Panc1 (cell line): Measurements from ENCODE around the gene DOCK3. TPM values are rescaled to one million over a fixed set of nuclear protein-coding genes. Genes with fewer than 3 reads are reported as not detected.
"Not testable (repeated sequence)": the region's sequence is repeated elsewhere in the genome, so short reads cannot be mapped to it uniquely, and the experiment has no call there.

Experiments used
- ATAC-seq: fragments of 200-7000 bp; cut with Tn5 transposase; 2 replicates; pipeline ENCODE4 v1.9.1; 2020; ENCODE audit warnings: mild to moderate bottlenecking, moderate library complexity
- BruUV-seq: library from RNA; stranded (reverse); fragments of 400-500 nt; replicated peaks from 2 replicates; lab custom pipeline; 2021; lab: Mats Ljungman, UMichigan
- CTCF ChIA-PET: fragments of 300-600 bp; sonication (Branson Sonifier 250); formaldehyde crosslinking; loops from one replicate; lab custom pipeline; 2022; ENCODE audit warnings: antibody characterized with exemption; lab: Charles Lee
- POLR2A ChIA-PET: fragments of 300-600 bp; sonication (Branson Sonifier 250); formaldehyde crosslinking; loops from one replicate; lab custom pipeline; 2022; ENCODE audit warnings: antibody characterized with exemption; lab: Charles Lee
- DNase-seq: peaks from one replicate; pipeline ENCODE4 v3.0.0-alpha.2; 2010; ENCODE audit warnings: low read depth, low spot score
- H3K27ac ChIP-seq: 2 replicates; pipeline ENCODE4 v1.5.1; 2011; ENCODE audit warnings: mild to moderate bottlenecking, low read length, inconsistent platforms
- H3K27me3 ChIP-seq: fragments of 200-500 bp; sonication (Bioruptor generic); 2 replicates; pipeline ENCODE4 v1.6.0; 2014; ENCODE audit warnings: low read length, inconsistent platforms; ENCODE audit not compliant: control insufficient read depth, insufficient read depth
- H3K36me3 ChIP-seq: fragments of 200-500 bp; sonication (Bioruptor generic); 2 replicates; pipeline ENCODE4 v1.5.1; 2014; ENCODE audit warnings: inconsistent platforms, mild to moderate bottlenecking, low read length, moderate library complexity; ENCODE audit not compliant: control insufficient read depth, insufficient read depth
- H3K4me1 ChIP-seq: 2 replicates; pipeline ENCODE4 v1.5.1; 2011; ENCODE audit warnings: inconsistent platforms, mild to moderate bottlenecking, low read length, moderate library complexity; ENCODE audit not compliant: control insufficient read depth, insufficient read depth
- H3K4me3 ChIP-seq, 2 experiments: 2 replicates each; pipeline ENCODE4 v1.5.1; 2011 to 2012; ENCODE audit warnings: low read depth in 2 of 2, low read length in 2 of 2, mild to moderate bottlenecking in 2 of 2, inconsistent platforms in 1 of 2, moderate library complexity in 1 of 2
- H3K9me3 ChIP-seq: fragments of 200-500 bp; sonication (Bioruptor generic); 2 replicates; pipeline ENCODE4 v1.5.1; 2014; ENCODE audit warnings: low read depth, mild to moderate bottlenecking, inconsistent platforms, low read length, moderate library complexity; ENCODE audit not compliant: control insufficient read depth, insufficient read depth
- POLR2AphosphoS5 ChIP-seq: IDR thresholded peaks from 2 replicates; pipeline ENCODE4 v1.6.1; 2012; ENCODE audit warnings: mild to moderate bottlenecking, low read depth, low read length, moderate library complexity
- REST ChIP-seq, 2 experiments: IDR thresholded peaks; 2 replicates each; pipeline ENCODE4 v1.6.1; 2011 to 2012; ENCODE audit warnings: low read depth in 2 of 2, control low read depth in 1 of 2, low read length in 1 of 2, mild to moderate bottlenecking in 1 of 2, moderate library complexity in 1 of 2; ENCODE audit not compliant: insufficient read depth in 1 of 2
- SIN3A ChIP-seq: IDR thresholded peaks from 2 replicates; pipeline ENCODE4 v1.6.1; 2012; ENCODE audit warnings: low read depth, mild to moderate bottlenecking, low read length, moderate library complexity, borderline replicate concordance; ENCODE audit not compliant: insufficient read depth
- TCF7L2 ChIP-seq: IDR thresholded peaks from 2 replicates; pipeline ENCODE4 v1.6.1; 2011; ENCODE audit warnings: mild to moderate bottlenecking, low read depth, low read length, inconsistent platforms
- in situ Hi-C: cut with HindIII; loops from 2 replicates; pipeline ENCODE4 v1.10.0; 2016; ENCODE audit warnings: low sequenced_read_pairs, low pct_unique_long_range_greater_than_20kb
- intact Hi-C: fragments of 100-400 bp; cut with micrococcal nuclease; formaldehyde crosslinking; loops from one replicate; pipeline ENCODE4 v1.10.0; 2022; ENCODE audit not compliant: unreplicated experiment
- total RNA-seq: library from RNA; stranded (reverse); gene quantifications from one replicate; pipeline ENCODE4 v1.2.1, GENCODE V29; 2021; ENCODE audit not compliant: unreplicated experiment
- TF ChIP-seq, protein P1 (sequence below): fragments of 450-650 bp; IDR thresholded peaks from 2 replicates; pipeline ENCODE4 v1.5.1; 2017; ENCODE audit warnings: mild to moderate bottlenecking

DOCK3 gene
- total RNA-seq, 1 experiment from 2014 or later: 0.21 TPM

GRCh38 chr3:50912746-50913145, 238.0 kb downstream of the DOCK3 start:
- no peaks in the 10 kb centered on the region for H3K27me3 ChIP-seq
- TF ChIP-seq TCF7L2: no peak
- no peak for TF ChIP-seq SIN3A
- TF ChIP-seq REST (IDR thresholded peaks at IDR 0.05; ENCODE audit: insufficient read depth in 1 of 2, low read depth in 2 of 2, low read length in 1 of 2): no peak
- TF ChIP-seq, protein P1, sequence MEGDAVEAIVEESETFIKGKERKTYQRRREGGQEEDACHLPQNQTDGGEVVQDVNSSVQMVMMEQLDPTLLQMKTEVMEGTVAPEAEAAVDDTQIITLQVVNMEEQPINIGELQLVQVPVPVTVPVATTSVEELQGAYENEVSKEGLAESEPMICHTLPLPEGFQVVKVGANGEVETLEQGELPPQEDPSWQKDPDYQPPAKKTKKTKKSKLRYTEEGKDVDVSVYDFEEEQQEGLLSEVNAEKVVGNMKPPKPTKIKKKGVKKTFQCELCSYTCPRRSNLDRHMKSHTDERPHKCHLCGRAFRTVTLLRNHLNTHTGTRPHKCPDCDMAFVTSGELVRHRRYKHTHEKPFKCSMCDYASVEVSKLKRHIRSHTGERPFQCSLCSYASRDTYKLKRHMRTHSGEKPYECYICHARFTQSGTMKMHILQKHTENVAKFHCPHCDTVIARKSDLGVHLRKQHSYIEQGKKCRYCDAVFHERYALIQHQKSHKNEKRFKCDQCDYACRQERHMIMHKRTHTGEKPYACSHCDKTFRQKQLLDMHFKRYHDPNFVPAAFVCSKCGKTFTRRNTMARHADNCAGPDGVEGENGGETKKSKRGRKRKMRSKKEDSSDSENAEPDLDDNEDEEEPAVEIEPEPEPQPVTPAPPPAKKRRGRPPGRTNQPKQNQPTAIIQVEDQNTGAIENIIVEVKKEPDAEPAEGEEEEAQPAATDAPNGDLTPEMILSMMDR: no peak
- TF ChIP-seq POLR2AphosphoS5: no peak
- CTCF ChIA-PET: no interaction called here
- POLR2A ChIA-PET: no interaction called here
- no peak overlapping the region for H3K27ac ChIP-seq
- no peaks in the 10 kb centered on the region for H3K9me3 ChIP-seq
- no peaks in the 10 kb centered on the region for H3K36me3 ChIP-seq
- no peak overlapping the region for H3K4me3 ChIP-seq
- ATAC-seq (no peak), DNase-seq (no peak)
- in situ Hi-C loops: no loop called here
- H3K4me1 ChIP-seq: no peaks in the 10 kb centered on the region
- intact Hi-C loops: no loop called here
- BruUV-seq: no TSS peak

DNA sequence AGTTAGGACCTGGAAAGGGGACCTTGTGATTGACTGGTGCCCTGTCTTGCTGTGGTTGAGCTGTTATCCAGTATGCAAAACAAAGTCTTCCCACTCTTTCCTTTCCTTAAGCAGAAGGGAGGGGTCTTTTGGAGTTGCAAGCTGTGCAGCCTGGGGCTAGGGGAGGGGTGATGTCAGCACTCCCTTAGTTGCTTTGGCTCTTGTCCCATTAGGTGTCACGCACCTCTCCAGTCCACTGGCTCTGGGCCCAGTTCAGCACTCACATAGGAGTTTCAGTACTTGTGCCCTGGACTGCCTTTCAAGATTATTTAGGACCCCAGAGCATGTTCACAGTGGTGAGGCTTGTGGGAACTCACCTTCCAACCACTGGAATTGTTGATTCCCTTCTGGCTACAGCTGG, 238.5 kb downstream of the DOCK3 start:
- no peaks in the 10 kb centered on the region for H3K27me3 ChIP-seq
- TF ChIP-seq SIN3A: no peak
- no peak for TF ChIP-seq POLR2AphosphoS5
- no peak for TF ChIP-seq REST (IDR thresholded peaks at IDR 0.05; ENCODE audit: insufficient read depth in 1 of 2, low read depth in 2 of 2, low read length in 1 of 2)
- TF ChIP-seq TCF7L2: no peak
- H3K9me3 ChIP-seq: no peaks in the 10 kb centered on the region
- POLR2A ChIA-PET: no interaction called here
- H3K27ac ChIP-seq: no peak overlapping the region
- in situ Hi-C loops: no loop called here
- BruUV-seq: no TSS peak
- no peaks in the 10 kb centered on the region for H3K4me1 ChIP-seq
- no peak for DNase-seq
- H3K36me3 ChIP-seq: no peaks in the 10 kb centered on the region
- intact Hi-C loops: no loop called here
- no peak overlapping the region for H3K4me3 ChIP-seq
- CTCF ChIA-PET: no interaction called here
- ATAC-seq: no peak

DNA sequence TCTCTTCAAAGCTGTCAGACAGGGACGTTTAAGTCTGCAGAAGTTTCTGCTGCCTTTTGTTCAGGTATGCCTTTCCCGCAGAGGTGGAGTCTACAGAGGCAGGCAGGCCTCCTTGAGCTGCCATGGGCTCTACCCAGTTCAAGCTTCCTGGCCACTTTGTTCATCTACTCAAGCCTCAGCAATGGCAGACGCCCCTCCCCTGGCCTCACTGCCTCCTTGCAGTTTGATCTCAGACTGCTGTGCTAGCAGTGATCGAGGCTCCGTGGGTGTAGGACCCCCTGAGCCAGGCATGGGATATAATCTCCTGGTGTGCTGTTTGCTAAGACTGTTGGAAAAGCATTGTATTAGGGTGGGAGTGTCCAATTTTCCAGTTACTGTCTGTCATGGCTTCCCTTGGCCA, 247.3 kb downstream of the DOCK3 start:
- not testable (repeated sequence) for H3K36me3 ChIP-seq

More for the DNA sequence above, 247.3 kb downstream of the DOCK3 start:
- ATAC-seq, DNase-seq, H3K9me3 ChIP-seq, intact Hi-C loops, POLR2A ChIA-PET, CTCF ChIA-PET, H3K27me3 ChIP-seq, in situ Hi-C loops, H3K27ac ChIP-seq, H3K4me3 ChIP-seq, H3K4me1 ChIP-seq, BruUV-seq: not testable (repeated sequence)
